WTC11 (cell line): Measurements from ENCODE around the gene LMF2. TPM values are rescaled to one million over a fixed set of nuclear protein-coding genes. Genes with fewer than 3 reads are reported as not detected.

Source experiments
- ATF1 ChIP-seq: sonication (generic); formaldehyde crosslinking; IDR thresholded peaks from 2 replicates; pipeline ENCODE4 v1.8.1; 2023; ENCODE audit warnings: mild to moderate bottlenecking, moderate library complexity, missing genetic modification reagents
- CBFB ChIP-seq: sonication (generic); formaldehyde crosslinking; IDR thresholded peaks from 2 replicates; pipeline ENCODE4 v1.8.1; 2022; ENCODE audit warnings: mild to moderate bottlenecking, low read depth, missing genetic modification reagents
- FOXP1 ChIP-seq: sonication (generic); formaldehyde crosslinking; IDR thresholded peaks from 2 replicates; pipeline ENCODE4 v1.8.0; 2022; ENCODE audit warnings: missing genetic modification reagents, mild to moderate bottlenecking, moderate library complexity, borderline replicate concordance
- GABPB1 ChIP-seq: sonication (generic); formaldehyde crosslinking; IDR thresholded peaks from 2 replicates; pipeline ENCODE4 v1.8.1; 2023; ENCODE audit warnings: mild to moderate bottlenecking, missing genetic modification reagents
- GRHL2 ChIP-seq: fragments of 250-450 bp; sonication (Bioruptor Pico); IDR thresholded peaks from 2 replicates; pipeline ENCODE4 v1.8.0; 2022; ENCODE audit warnings: mild to moderate bottlenecking, moderate library complexity; ENCODE audit not compliant: insufficient replicate concordance, severe bottlenecking
- GTF2I ChIP-seq: fragments of 250-450 bp; sonication (Bioruptor Pico); conservative IDR thresholded peaks from 2 replicates; pipeline ENCODE4 v1.4.0; 2021; ENCODE audit warnings: mild to moderate bottlenecking
- JUN ChIP-seq: sonication (generic); formaldehyde crosslinking; IDR thresholded peaks from 2 replicates; pipeline ENCODE4 v1.8.0; 2023; ENCODE audit warnings: mild to moderate bottlenecking, missing genetic modification reagents
- KAT7 ChIP-seq: sonication (generic); formaldehyde crosslinking; IDR thresholded peaks from 2 replicates; pipeline ENCODE4 v1.8.1; 2023; ENCODE audit warnings: missing genetic modification reagents, mild to moderate bottlenecking, borderline replicate concordance
- MXD4 ChIP-seq: fragments of 250-450 bp; sonication (Bioruptor Pico); IDR thresholded peaks from 2 replicates; pipeline ENCODE4 v1.8.0; 2021; ENCODE audit warnings: mild to moderate bottlenecking, moderate library complexity, borderline replicate concordance
- NFATC4 ChIP-seq: fragments of 250-450 bp; sonication (Bioruptor Pico); IDR thresholded peaks from 2 replicates; pipeline ENCODE4 v1.9.0; 2021; ENCODE audit warnings: mild to moderate bottlenecking
- NFYB ChIP-seq: sonication (generic); formaldehyde crosslinking; conservative IDR thresholded peaks from 2 replicates; pipeline ENCODE4 v1.8.0; 2022; ENCODE audit warnings: low read depth, missing genetic modification reagents
- OVOL2 ChIP-seq: fragments of 250-450 bp; sonication (Bioruptor Pico); IDR thresholded peaks from 2 replicates; pipeline ENCODE4 v1.9.0; 2021; ENCODE audit warnings: mild to moderate bottlenecking, borderline replicate concordance
- SMAD4 ChIP-seq: sonication (generic); formaldehyde crosslinking; IDR thresholded peaks from 2 replicates; pipeline ENCODE4 v1.8.0; 2022; ENCODE audit warnings: mild to moderate bottlenecking, missing genetic modification reagents
- ZNF138 ChIP-seq: sonication (generic); formaldehyde crosslinking; conservative IDR thresholded peaks from 2 replicates; pipeline ENCODE4 v1.8.1; 2022; ENCODE audit warnings: mild to moderate bottlenecking, moderate library complexity, missing genetic modification reagents
- ZNF423 ChIP-seq: fragments of 250-450 bp; sonication (Bioruptor Pico); IDR thresholded peaks from 2 replicates; pipeline ENCODE4 v2.1.2; 2022; ENCODE audit warnings: mild to moderate bottlenecking, moderate library complexity
- ZNF671 ChIP-seq: fragments of 250-450 bp; sonication (Bioruptor Pico); IDR thresholded peaks from 2 replicates; pipeline ENCODE4 v1.8.0; 2021; ENCODE audit warnings: mild to moderate bottlenecking
- total RNA-seq: library from RNA; stranded (reverse); gene quantifications from 3 replicates; pipeline ENCODE4 v1.2.3, GENCODE V29; 2021
- TF ChIP-seq, protein P1 (sequence below): fragments of 250-450 bp; sonication (Bioruptor Pico); IDR thresholded peaks from 2 replicates; pipeline ENCODE4 v1.9.0; 2021; ENCODE audit warnings: mild to moderate bottlenecking
- TF ChIP-seq, protein P2 (sequence below): fragments of 250-450 bp; sonication (Bioruptor Pico); IDR thresholded peaks from 2 replicates; pipeline ENCODE4 v1.8.0; 2021; ENCODE audit warnings: mild to moderate bottlenecking
- TF ChIP-seq, protein P3 (sequence below): sonication (generic); formaldehyde crosslinking; IDR thresholded peaks from 2 replicates; pipeline ENCODE4 v1.8.0; 2023; ENCODE audit warnings: missing genetic modification reagents, mild to moderate bottlenecking, borderline replicate concordance
- TF ChIP-seq, protein P4 (sequence below): sonication (generic); formaldehyde crosslinking; conservative IDR thresholded peaks from 2 replicates; pipeline ENCODE4 v1.8.1; 2023; ENCODE audit warnings: mild to moderate bottlenecking, low read depth, missing genetic modification reagents, moderate library complexity
- TF ChIP-seq, protein P5 (sequence below): sonication (generic); formaldehyde crosslinking; IDR thresholded peaks from 2 replicates; pipeline ENCODE4 v1.8.1; 2023; ENCODE audit warnings: mild to moderate bottlenecking, missing genetic modification reagents, moderate library complexity
- TF ChIP-seq, protein P6 (sequence below): sonication (generic); formaldehyde crosslinking; IDR thresholded peaks from 2 replicates; pipeline ENCODE4 v1.8.1; 2022; ENCODE audit warnings: low read depth, mild to moderate bottlenecking, moderate library complexity, missing genetic modification reagents, borderline replicate concordance
- TF ChIP-seq, protein P7 (sequence below): fragments of 250-450 bp; sonication (Bioruptor Pico); conservative IDR thresholded peaks from 2 replicates; pipeline ENCODE4 v1.9.0; 2021; ENCODE audit warnings: mild to moderate bottlenecking
- TF ChIP-seq, protein P8 (sequence below): sonication (generic); formaldehyde crosslinking; IDR thresholded peaks from 2 replicates; pipeline ENCODE4 v1.8.1; 2023; ENCODE audit warnings: mild to moderate bottlenecking, missing genetic modification reagents

The LMF2 gene
- total RNA-seq, 1 experiment from 2014 or later, result 43.7 TPM

DNA sequence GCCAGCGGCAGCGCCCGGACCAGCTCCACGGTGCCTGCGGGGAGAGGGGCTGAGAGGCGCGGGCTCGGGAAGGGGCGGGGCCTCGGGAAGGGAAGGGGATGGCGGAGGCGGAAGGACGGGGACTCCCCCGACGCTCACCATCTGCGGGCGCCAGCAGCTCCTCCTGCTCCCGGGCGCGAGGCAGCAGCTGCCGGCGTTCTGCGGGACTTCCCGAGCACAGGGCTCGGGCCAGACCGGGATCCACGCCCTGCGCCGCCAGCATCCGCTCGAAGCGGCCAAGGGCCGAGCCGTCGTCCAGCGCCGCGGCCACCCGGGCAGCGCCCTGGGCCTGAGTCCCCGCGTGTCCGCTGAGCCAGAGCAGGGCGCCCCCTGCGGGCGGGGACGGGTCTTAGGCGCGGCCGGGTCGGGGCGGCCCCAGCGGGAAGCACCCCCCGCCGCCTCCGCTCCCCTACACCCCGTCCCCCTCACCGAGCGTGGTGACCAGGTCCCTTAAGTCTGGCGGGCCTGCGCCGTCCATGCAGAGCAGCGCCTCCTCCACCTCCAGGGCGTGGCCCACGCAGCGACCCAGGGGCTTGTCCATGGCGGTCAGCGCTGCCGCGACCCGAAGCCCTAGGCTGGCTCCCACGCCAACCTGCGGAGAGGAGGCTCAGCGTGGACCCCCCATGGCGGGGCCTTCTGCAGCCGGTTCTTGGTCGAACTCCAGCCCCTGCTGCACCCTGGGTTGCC is 18.8 kb upstream of the LMF2 start (continued):
- TF ChIP-seq KAT7, result 0 out of 2 replicates have a peak, but pooled peaks have one; percentile 60
- no peak for TF ChIP-seq NFYB (CRISPR knock-in tag)
- TF ChIP-seq GRHL2, result no peak
- TF ChIP-seq ZNF671 (CRISPR knock-in tag), result 0 out of 2 replicates have a peak, but pooled peaks have one; percentile 25
- no peak for TF ChIP-seq SMAD4
- TF ChIP-seq JUN (CRISPR knock-in tag), result no peak
- TF ChIP-seq, protein P1, sequence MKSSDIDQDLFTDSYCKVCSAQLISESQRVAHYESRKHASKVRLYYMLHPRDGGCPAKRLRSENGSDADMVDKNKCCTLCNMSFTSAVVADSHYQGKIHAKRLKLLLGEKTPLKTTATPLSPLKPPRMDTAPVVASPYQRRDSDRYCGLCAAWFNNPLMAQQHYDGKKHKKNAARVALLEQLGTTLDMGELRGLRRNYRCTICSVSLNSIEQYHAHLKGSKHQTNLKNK, result no peak
- TF ChIP-seq MXD4 (CRISPR knock-in tag), result no peak
- TF ChIP-seq, protein P2, sequence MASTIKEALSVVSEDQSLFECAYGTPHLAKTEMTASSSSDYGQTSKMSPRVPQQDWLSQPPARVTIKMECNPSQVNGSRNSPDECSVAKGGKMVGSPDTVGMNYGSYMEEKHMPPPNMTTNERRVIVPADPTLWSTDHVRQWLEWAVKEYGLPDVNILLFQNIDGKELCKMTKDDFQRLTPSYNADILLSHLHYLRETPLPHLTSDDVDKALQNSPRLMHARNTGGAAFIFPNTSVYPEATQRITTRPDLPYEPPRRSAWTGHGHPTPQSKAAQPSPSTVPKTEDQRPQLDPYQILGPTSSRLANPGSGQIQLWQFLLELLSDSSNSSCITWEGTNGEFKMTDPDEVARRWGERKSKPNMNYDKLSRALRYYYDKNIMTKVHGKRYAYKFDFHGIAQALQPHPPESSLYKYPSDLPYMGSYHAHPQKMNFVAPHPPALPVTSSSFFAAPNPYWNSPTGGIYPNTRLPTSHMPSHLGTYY (CRISPR knock-in tag), result no peak
- TF ChIP-seq, protein P3, sequence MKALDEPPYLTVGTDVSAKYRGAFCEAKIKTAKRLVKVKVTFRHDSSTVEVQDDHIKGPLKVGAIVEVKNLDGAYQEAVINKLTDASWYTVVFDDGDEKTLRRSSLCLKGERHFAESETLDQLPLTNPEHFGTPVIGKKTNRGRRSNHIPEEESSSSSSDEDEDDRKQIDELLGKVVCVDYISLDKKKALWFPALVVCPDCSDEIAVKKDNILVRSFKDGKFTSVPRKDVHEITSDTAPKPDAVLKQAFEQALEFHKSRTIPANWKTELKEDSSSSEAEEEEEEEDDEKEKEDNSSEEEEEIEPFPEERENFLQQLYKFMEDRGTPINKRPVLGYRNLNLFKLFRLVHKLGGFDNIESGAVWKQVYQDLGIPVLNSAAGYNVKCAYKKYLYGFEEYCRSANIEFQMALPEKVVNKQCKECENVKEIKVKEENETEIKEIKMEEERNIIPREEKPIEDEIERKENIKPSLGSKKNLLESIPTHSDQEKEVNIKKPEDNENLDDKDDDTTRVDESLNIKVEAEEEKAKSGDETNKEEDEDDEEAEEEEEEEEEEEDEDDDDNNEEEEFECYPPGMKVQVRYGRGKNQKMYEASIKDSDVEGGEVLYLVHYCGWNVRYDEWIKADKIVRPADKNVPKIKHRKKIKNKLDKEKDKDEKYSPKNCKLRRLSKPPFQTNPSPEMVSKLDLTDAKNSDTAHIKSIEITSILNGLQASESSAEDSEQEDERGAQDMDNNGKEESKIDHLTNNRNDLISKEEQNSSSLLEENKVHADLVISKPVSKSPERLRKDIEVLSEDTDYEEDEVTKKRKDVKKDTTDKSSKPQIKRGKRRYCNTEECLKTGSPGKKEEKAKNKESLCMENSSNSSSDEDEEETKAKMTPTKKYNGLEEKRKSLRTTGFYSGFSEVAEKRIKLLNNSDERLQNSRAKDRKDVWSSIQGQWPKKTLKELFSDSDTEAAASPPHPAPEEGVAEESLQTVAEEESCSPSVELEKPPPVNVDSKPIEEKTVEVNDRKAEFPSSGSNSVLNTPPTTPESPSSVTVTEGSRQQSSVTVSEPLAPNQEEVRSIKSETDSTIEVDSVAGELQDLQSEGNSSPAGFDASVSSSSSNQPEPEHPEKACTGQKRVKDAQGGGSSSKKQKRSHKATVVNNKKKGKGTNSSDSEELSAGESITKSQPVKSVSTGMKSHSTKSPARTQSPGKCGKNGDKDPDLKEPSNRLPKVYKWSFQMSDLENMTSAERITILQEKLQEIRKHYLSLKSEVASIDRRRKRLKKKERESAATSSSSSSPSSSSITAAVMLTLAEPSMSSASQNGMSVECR (CRISPR knock-in tag), result no peak; the same call in 1 of the 2 replicates
- TF ChIP-seq, protein P4, sequence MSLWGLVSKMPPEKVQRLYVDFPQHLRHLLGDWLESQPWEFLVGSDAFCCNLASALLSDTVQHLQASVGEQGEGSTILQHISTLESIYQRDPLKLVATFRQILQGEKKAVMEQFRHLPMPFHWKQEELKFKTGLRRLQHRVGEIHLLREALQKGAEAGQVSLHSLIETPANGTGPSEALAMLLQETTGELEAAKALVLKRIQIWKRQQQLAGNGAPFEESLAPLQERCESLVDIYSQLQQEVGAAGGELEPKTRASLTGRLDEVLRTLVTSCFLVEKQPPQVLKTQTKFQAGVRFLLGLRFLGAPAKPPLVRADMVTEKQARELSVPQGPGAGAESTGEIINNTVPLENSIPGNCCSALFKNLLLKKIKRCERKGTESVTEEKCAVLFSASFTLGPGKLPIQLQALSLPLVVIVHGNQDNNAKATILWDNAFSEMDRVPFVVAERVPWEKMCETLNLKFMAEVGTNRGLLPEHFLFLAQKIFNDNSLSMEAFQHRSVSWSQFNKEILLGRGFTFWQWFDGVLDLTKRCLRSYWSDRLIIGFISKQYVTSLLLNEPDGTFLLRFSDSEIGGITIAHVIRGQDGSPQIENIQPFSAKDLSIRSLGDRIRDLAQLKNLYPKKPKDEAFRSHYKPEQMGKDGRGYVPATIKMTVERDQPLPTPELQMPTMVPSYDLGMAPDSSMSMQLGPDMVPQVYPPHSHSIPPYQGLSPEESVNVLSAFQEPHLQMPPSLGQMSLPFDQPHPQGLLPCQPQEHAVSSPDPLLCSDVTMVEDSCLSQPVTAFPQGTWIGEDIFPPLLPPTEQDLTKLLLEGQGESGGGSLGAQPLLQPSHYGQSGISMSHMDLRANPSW (CRISPR knock-in tag), result no peak
- no peak for TF ChIP-seq NFATC4 (CRISPR knock-in tag)
- TF ChIP-seq, protein P5, sequence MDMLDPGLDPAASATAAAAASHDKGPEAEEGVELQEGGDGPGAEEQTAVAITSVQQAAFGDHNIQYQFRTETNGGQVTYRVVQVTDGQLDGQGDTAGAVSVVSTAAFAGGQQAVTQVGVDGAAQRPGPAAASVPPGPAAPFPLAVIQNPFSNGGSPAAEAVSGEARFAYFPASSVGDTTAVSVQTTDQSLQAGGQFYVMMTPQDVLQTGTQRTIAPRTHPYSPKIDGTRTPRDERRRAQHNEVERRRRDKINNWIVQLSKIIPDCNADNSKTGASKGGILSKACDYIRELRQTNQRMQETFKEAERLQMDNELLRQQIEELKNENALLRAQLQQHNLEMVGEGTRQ (CRISPR knock-in tag), result no peak
- TF ChIP-seq, protein P6, sequence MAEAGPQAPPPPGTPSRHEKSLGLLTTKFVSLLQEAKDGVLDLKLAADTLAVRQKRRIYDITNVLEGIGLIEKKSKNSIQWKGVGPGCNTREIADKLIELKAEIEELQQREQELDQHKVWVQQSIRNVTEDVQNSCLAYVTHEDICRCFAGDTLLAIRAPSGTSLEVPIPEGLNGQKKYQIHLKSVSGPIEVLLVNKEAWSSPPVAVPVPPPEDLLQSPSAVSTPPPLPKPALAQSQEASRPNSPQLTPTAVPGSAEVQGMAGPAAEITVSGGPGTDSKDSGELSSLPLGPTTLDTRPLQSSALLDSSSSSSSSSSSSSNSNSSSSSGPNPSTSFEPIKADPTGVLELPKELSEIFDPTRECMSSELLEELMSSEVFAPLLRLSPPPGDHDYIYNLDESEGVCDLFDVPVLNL (CRISPR knock-in tag), result no peak
- no peak for TF ChIP-seq ZNF138
- TF ChIP-seq, protein P7, sequence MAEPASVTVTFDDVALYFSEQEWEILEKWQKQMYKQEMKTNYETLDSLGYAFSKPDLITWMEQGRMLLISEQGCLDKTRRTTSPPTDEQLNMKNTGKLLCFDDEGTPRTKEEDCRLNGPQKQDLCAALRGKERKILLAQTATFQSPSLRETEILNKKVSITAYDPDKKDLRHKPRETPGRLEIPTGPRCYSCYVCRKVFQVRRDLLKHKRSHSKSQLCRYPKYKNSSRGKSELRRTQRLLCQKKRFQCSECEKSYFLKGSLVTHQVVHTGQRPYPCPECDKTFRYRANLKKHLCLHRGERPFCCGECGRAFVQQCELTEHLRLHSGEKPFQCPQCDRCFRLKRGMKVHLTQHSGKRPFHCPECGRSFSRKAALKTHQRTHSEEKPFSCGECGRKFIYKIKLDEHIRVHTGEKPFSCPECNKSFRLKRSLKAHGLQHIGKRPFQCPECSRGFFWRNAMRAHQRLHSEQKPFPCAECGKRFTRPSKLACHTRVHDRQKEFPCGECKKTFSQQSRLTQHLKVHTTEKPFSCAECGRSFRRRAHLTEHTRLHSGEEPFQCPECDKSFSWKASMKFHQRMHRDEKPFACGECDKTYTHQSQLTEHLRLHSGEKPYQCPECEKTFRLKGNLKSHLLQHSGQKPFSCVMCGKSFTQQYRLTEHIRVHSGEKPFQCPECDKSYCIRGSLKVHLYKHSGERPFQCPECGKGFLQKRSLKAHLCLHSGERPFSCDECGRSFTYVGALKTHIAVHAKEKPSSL, result no peak
- TF ChIP-seq CBFB (CRISPR knock-in tag), result peak; percentile 86; the same call in 1 of the 2 replicates
- TF ChIP-seq FOXP1, result peak; percentile 10; the same call in 1 of the 2 replicates
- TF ChIP-seq OVOL2 (CRISPR knock-in tag), result no peak
- 0 out of 2 replicates have a peak, but pooled peaks have one; percentile 49 for TF ChIP-seq ZNF423 (CRISPR knock-in tag)
- no peak for TF ChIP-seq GTF2I
- no peak for TF ChIP-seq ATF1 (CRISPR knock-in tag)
- TF ChIP-seq GABPB1, result 0 out of 2 replicates have a peak, but pooled peaks have one; percentile 22
- TF ChIP-seq, protein P8, sequence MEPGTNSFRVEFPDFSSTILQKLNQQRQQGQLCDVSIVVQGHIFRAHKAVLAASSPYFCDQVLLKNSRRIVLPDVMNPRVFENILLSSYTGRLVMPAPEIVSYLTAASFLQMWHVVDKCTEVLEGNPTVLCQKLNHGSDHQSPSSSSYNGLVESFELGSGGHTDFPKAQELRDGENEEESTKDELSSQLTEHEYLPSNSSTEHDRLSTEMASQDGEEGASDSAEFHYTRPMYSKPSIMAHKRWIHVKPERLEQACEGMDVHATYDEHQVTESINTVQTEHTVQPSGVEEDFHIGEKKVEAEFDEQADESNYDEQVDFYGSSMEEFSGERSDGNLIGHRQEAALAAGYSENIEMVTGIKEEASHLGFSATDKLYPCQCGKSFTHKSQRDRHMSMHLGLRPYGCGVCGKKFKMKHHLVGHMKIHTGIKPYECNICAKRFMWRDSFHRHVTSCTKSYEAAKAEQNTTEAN (CRISPR knock-in tag), result no peak
